ENCODE measurements around the gene HOXD9. TPM values are rescaled to one million over a fixed set of nuclear protein-coding genes. Genes with fewer than 3 reads are reported as not detected.

The HOXD9 gene
- total RNA-seq, 2 experiments from 2014 or later: not detected

- Mint-ChIP-seq H3K9me3 (no peaks in the 10 kb centered on the region), H3K36me3 (peaks cover 4% of the 10 kb centered on the region), H3K27ac (no peak overlapping the region), H3K4me1 (ENCODE audit: low read depth) (peaks cover 25% of the 10 kb centered on the region), H3K27me3 (peaks cover 84% of the 10 kb centered on the region), H3K4me3 (no peak overlapping the region)
- CTCF ChIA-PET: interaction anchor here (0.7 to 5.8 kb wide), 7 partner anchors 15 to 844 kb away, joined by 3 to 130 read pairs (median 5); no protein-coding TSS in a partner anchor
- POLR2A ChIA-PET: no interaction called here
- intact Hi-C loops (cut with micrococcal nuclease): loop anchor here (5.0 to 10.0 kb wide), 2 partner anchors 843 to 891 kb away; no protein-coding TSS in a partner anchor
- DNase-seq: no peak
These were observed 27.1 kb upstream of the HOXD9 start for GRCh38 chr2:176095421-176095820.

- Mint-ChIP-seq H3K4me1 (ENCODE audit: low read depth) (peaks cover 25% of the 10 kb centered on the region), H3K4me3 (peak overlapping the region; percentile 57), H3K27ac (no peak overlapping the region), H3K27me3 (peaks cover 84% of the 10 kb centered on the region), H3K36me3 (peaks cover 4% of the 10 kb centered on the region), H3K9me3 (no peaks in the 10 kb centered on the region)
- POLR2A ChIA-PET: no interaction called here
- CTCF ChIA-PET: interaction anchor here (0.6 to 5.8 kb wide), 19 partner anchors 8 to 1825 kb away, joined by 3 to 130 read pairs (median 5); partner anchors contain the start of gene LNPK
- intact Hi-C loops (cut with micrococcal nuclease): loop anchor here (2.0 to 10.0 kb wide), 3 partner anchors 16 to 892 kb away; no protein-coding TSS in a partner anchor
- no peak for DNase-seq
These were observed 26.1 kb upstream of the HOXD9 start for GRCh38 chr2:176096243-176096985.

DNA sequence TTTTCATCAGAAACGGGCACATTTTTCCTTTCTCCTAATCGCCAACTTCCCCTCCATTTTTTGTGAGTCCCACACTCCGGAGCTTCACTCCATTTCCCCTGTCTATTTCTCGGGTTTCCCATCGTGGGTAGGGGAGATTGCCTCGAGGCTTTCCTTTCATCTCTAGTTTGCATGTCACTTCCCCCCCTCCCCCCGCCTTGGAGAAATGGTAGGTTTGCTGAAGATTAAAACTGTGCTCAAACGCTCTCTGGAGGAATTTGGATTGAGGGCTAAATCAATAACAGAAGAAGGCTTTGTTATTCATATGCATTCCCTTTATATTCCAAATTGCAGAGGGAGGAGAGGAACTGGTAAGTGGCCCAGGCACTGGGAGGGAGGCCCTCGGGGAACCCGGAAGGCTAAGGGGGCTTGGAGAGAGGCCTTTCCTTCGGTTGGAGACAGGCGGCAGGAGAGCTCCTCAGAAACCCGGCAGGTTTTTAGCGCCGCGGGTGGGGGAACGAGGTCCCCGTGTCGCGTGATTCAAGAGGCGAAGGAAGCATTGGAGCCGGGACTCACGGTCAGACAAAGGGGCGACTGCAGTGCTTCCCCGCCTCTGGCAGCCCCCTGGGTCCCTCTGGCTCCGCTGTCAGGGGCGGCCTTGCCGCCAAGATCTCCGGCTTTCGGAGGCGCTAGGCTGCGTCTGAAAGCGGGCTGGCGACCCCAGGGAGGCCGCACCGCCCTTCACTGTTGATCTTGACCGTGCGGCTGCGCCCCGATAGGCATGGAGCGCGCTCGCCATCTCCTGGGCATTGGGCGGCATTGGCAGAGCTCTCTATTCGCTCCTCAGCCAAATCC is 25.3 kb upstream of the HOXD9 start:
- Mint-ChIP-seq H3K27ac (peak overlapping the region; percentile 14), H3K4me3 (peak overlapping the region; percentile 57), H3K36me3 (no peaks in the 10 kb centered on the region), H3K27me3 (peaks cover 84% of the 10 kb centered on the region), H3K4me1 (ENCODE audit: low read depth) (peaks cover 18% of the 10 kb centered on the region), H3K9me3 (no peaks in the 10 kb centered on the region)
- ChIA-PET POLR2A (no interaction called here), CTCF (interaction anchor here (0.6 to 5.8 kb wide), 26 partner anchors 9 to 893 kb away, joined by 3 to 130 read pairs (median 5); partner anchors contain the start of gene LNPK)
- DNase-seq: peak; percentile 70
- intact Hi-C loops (cut with micrococcal nuclease): loop anchor here (1.0 to 10.0 kb wide), 5 partner anchors 16 to 892 kb away; no protein-coding TSS in a partner anchor

DNA sequence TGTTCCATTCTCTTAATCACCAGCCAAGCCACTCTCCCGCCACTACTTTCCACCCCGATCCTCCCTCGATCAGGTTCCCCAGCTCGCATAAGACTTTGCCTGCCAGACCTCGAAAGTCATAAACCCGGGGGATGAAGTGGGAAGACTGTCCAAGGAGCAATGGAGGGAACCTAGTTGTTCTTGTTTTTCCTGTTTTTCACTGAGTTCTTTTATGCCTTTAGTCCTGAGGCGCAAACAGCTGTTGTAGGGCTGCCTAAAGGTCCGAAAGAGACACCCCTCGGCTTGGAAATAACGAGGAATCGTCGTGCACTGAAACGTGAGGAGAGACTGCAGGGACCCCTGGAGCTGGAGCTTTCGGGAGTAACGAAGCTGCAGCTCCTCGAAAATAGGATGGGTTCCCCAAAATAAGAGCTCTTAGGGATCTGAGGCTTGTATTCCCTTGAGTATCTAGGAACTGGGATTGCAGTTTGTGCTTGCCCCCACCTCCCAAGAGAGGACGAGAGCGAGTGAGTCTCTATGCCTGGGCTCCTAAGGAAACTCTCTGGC is 24.6 kb upstream of the HOXD9 start:
- Mint-ChIP-seq H3K4me1 (ENCODE audit: low read depth) (peaks cover 18% of the 10 kb centered on the region), H3K27ac (peak overlapping the region; percentile 14), H3K9me3 (no peaks in the 10 kb centered on the region), H3K4me3 (peak overlapping the region; percentile 55), H3K27me3 (peaks cover 90% of the 10 kb centered on the region), H3K36me3 (no peaks in the 10 kb centered on the region)
- ChIA-PET POLR2A (no interaction called here), CTCF (interaction anchor here (0.6 to 5.8 kb wide), 24 partner anchors 10 to 894 kb away, joined by 3 to 130 read pairs (median 5); partner anchors contain the start of gene LNPK)
- intact Hi-C loops (cut with micrococcal nuclease): loop anchor here (1.0 to 10.0 kb wide), 5 partner anchors 17 to 893 kb away; no protein-coding TSS in a partner anchor
- no peak for DNase-seq

GRCh38 chr2:176098366-176099158 is 24.0 kb upstream of the HOXD9 start:
- CTCF ChIA-PET: interaction anchor here (1.1 to 5.8 kb wide), 16 partner anchors 10 to 895 kb away, joined by 3 to 130 read pairs (median 7); partner anchors contain the start of gene LNPK
- POLR2A ChIA-PET: no interaction called here
- H3K4me1 Mint-ChIP-seq (ENCODE audit: low read depth): peaks cover 15% of the 10 kb centered on the region
- H3K36me3 Mint-ChIP-seq: no peaks in the 10 kb centered on the region
- DNase-seq: no peak
- H3K27me3 Mint-ChIP-seq: peaks cover 88% of the 10 kb centered on the region
- no peak overlapping the region for H3K4me3 Mint-ChIP-seq
- H3K27ac Mint-ChIP-seq: no peak overlapping the region
- no peaks in the 10 kb centered on the region for H3K9me3 Mint-ChIP-seq
- intact Hi-C loops (cut with micrococcal nuclease): loop anchor here (5.0 to 10.0 kb wide), 2 partner anchors 846 to 894 kb away; no protein-coding TSS in a partner anchor

GRCh38 chr2:176099159-176099727 is 23.3 kb upstream of the HOXD9 start:
- ChIA-PET CTCF (interaction anchor here (3.6 to 5.8 kb wide), 2 partner anchors 410 to 731 kb away, joined by 10 to 130 read pairs; no protein-coding TSS in a partner anchor), POLR2A (no interaction called here)
- Mint-ChIP-seq H3K27me3 (peaks cover 88% of the 10 kb centered on the region), H3K9me3 (no peaks in the 10 kb centered on the region), H3K4me3 (no peak overlapping the region), H3K4me1 (ENCODE audit: low read depth) (peaks cover 15% of the 10 kb centered on the region), H3K27ac (no peak overlapping the region), H3K36me3 (no peaks in the 10 kb centered on the region)
- intact Hi-C loops (cut with micrococcal nuclease): loop anchor here (5.0 to 10.0 kb wide), 2 partner anchors 847 to 894 kb away; no protein-coding TSS in a partner anchor
- no peak for DNase-seq

DNA sequence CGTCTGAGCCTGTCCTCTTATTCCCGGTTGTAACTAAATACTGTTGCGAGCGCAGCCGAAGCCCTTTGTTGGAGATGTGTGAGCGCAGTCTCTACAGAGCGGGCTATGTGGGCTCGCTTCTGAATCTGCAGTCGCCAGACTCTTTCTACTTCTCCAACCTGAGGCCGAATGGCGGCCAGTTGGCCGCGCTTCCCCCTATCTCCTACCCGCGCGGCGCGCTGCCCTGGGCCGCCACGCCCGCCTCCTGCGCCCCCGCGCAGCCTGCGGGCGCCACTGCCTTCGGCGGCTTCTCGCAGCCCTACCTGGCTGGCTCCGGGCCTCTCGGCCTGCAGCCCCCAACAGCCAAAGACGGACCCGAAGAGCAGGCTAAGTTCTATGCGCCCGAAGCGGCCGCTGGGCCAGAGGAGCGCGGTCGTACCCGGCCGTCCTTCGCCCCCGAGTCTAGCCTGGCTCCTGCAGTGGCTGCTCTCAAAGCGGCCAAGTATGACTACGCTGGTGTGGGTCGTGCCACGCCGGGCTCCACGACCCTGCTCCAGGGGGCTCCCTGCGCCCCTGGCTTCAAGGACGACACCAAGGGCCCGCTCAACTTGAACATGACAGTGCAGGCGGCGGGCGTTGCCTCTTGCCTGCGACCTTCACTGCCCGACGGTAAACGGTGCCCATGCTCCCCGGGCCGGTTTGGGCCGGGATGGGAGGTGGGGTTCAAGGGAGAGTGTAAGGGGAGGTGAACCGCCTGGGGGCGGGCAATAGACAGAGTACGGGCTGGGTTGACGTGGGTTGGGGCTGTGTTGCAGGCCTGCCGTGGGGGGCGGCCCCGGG is 22.6 kb upstream of the HOXD9 start, which contains the start of gene HOXD12:
HOXD12 (plus strand) TSS at position 68 of the 819 bp plus-strand sequence; CDS start at position 75, 7 bp downstream.
- peaks cover 88% of the 10 kb centered on the region for H3K27me3 Mint-ChIP-seq
- H3K9me3 Mint-ChIP-seq: no peaks in the 10 kb centered on the region
- DNase-seq: no peak
- H3K27ac Mint-ChIP-seq: no peak within 1 kb of the TSS
- ChIA-PET CTCF (no interaction called here), POLR2A (no interaction called here)
- peaks cover 19% of the 10 kb centered on the region for H3K4me1 Mint-ChIP-seq (ENCODE audit: low read depth)
- intact Hi-C loops (cut with micrococcal nuclease): loop anchor here (5.0 to 10.0 kb wide), 2 partner anchors 848 to 895 kb away; no protein-coding TSS in a partner anchor
- H3K4me3 Mint-ChIP-seq: peak within 1 kb of the TSS; percentile 2
- H3K36me3 Mint-ChIP-seq: no peaks in the 10 kb centered on the region

DNA sequence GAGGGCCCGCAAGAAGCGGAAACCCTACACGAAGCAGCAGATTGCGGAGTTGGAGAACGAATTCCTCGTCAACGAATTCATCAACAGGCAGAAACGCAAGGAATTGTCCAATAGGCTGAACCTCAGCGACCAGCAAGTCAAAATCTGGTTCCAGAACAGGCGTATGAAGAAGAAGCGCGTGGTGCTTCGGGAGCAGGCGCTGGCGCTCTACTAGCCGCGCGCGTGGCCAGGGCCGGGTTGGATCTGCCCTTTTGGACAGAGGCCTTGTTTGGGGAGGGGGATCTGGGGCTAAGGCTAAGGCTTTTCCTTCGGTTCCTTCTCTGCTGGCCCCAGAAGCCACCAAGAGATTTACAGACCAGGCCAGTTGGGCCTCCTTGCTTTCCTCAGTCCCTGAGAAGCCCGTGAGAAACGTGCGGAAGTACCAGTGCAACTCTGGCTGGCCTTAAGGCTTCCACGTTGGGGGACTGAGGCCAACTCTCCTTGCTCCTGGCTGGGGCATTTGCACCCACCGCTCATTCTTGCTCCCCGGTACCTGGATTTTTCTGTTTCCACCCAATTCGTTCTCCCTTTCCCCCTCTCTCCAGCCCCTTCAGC is 21.9 kb upstream of the HOXD9 start:
- no peak for DNase-seq
- H3K27ac Mint-ChIP-seq: no peak overlapping the region
- H3K9me3 Mint-ChIP-seq: no peaks in the 10 kb centered on the region
- peaks cover 24% of the 10 kb centered on the region for H3K4me1 Mint-ChIP-seq (ENCODE audit: low read depth)
- H3K4me3 Mint-ChIP-seq: peak overlapping the region; percentile 2
- POLR2A ChIA-PET: no interaction called here
- no peaks in the 10 kb centered on the region for H3K36me3 Mint-ChIP-seq
- H3K27me3 Mint-ChIP-seq: peaks cover 88% of the 10 kb centered on the region
- intact Hi-C loops (cut with micrococcal nuclease): no loop called here
- CTCF ChIA-PET: no interaction called here

DNA sequence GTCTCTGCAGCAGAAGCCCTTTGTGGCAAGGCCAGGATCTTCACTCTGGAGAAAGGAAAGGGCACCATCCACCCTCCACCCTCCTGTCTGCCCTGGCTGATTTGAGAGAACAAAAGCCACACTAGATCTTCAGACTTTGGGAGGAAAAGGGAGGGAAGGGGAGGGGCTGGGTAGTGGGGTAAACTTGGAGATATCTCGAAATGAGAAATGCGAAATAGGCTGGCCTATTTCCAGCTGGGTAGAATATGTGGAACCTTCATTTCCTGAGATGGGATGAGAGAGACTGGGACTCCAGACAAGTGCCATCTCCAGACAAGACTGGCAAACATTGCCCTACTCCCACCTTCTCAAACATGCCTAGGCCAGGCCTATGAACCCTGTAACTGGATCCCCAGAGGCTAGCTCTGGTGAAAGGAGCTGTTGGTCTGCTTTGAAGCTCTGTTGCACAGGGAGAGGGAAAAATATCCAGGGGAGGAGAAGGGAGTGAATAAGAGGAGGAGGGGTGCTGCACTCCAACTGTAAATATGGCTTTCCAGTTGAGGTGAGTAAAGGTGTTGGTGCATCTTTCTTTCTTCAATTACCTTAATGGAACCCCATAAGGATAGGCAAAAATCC is 21.2 kb upstream of the HOXD9 start:
- POLR2A ChIA-PET: no interaction called here

More for the DNA sequence above, 21.2 kb upstream of the HOXD9 start:
- Mint-ChIP-seq H3K27ac (no peak overlapping the region), H3K9me3 (no peaks in the 10 kb centered on the region), H3K4me3 (no peak overlapping the region), H3K36me3 (peaks cover under 1% of the 10 kb centered on the region), H3K27me3 (peaks cover 89% of the 10 kb centered on the region), H3K4me1 (ENCODE audit: low read depth) (peaks cover 28% of the 10 kb centered on the region)
- intact Hi-C loops (cut with micrococcal nuclease): no loop called here
- CTCF ChIA-PET: interaction anchor here (1.3 to 1.4 kb wide), 2 partner anchors 26 to 412 kb away, joined by 5 to 6 read pairs; no protein-coding TSS in a partner anchor
- no peak for DNase-seq

Data from activated CD4-positive, alpha-beta memory T cell treated with anti-CD3 and anti-CD28 coated beads for 36 hours (primary cell).